GM21447 (cell line): ENCODE results near the gene ICAM2.

Experiments used
- ATAC-seq: cut with Tn5 transposase; IDR thresholded peaks from one replicate; pipeline ENCODE4 v1.9.1; 2021; ENCODE audit not compliant: unreplicated experiment

The ICAM2 gene

GRCh38 chr17:63978272-63979200, 41.9 kb downstream of the ICAM2 start:
- no peak for ATAC-seq

- no peak for ATAC-seq
Measured at GRCh38 chr17:63976702-63977101, 43.7 kb downstream of the ICAM2 start.

GRCh38 chr17:63975541-63976092, 44.8 kb downstream of the ICAM2 start:
- ATAC-seq, result no peak

- no peak for ATAC-seq
Measured at GRCh38 chr17:63974594-63975192, 45.7 kb downstream of the ICAM2 start.

- no peak for ATAC-seq
Measured at GRCh38 chr17:63973930-63974593, 46.4 kb downstream of the ICAM2 start.

- ATAC-seq, result no peak
Measured at GRCh38 chr17:63973247-63973646, 47.2 kb downstream of the ICAM2 start.

- no peak for ATAC-seq
Measured at GRCh38 chr17:63972796-63973195, 47.6 kb downstream of the ICAM2 start, which contains the start of gene SCN4A. TSS of gene SCN4A (minus strand) at chr17:63972918. CDS start at chr17:63972841, 77 bp downstream.

GRCh38 chr17:63969278-63969677, 51.2 kb downstream of the ICAM2 start:
- ATAC-seq, result no peak

GRCh38 chr17:63967953-63968352, 52.5 kb downstream of the ICAM2 start:
- ATAC-seq, result no peak

GRCh38 chr17:63966646-63967264, 53.7 kb downstream of the ICAM2 start:
- ATAC-seq, result no peak

GRCh38 chr17:63963123-63963522, 57.3 kb downstream of the ICAM2 start:
- no peak for ATAC-seq

- no peak for ATAC-seq
Measured at GRCh38 chr17:63962298-63962744, 58.1 kb downstream of the ICAM2 start.

GRCh38 chr17:63961355-63962212, 58.8 kb downstream of the ICAM2 start:
- no peak for ATAC-seq

GRCh38 chr17:63960430-63960829, 60.0 kb downstream of the ICAM2 start:
- no peak for ATAC-seq

- ATAC-seq, result no peak
Measured at GRCh38 chr17:63960006-63960405, 60.4 kb downstream of the ICAM2 start.

- ATAC-seq, result no peak
Measured at GRCh38 chr17:63956296-63956920, 64.0 kb downstream of the ICAM2 start.

- no peak for ATAC-seq
Measured at GRCh38 chr17:63955791-63956190, 64.6 kb downstream of the ICAM2 start.

- no peak for ATAC-seq
Measured at GRCh38 chr17:63955232-63955631, 65.2 kb downstream of the ICAM2 start.

GRCh38 chr17:63954402-63955063, 65.9 kb downstream of the ICAM2 start:
- ATAC-seq, result peak; percentile 75
